Measurements from ENCODE around the gene PLEKHB1.

- TF ChIP-seq, protein P1, sequence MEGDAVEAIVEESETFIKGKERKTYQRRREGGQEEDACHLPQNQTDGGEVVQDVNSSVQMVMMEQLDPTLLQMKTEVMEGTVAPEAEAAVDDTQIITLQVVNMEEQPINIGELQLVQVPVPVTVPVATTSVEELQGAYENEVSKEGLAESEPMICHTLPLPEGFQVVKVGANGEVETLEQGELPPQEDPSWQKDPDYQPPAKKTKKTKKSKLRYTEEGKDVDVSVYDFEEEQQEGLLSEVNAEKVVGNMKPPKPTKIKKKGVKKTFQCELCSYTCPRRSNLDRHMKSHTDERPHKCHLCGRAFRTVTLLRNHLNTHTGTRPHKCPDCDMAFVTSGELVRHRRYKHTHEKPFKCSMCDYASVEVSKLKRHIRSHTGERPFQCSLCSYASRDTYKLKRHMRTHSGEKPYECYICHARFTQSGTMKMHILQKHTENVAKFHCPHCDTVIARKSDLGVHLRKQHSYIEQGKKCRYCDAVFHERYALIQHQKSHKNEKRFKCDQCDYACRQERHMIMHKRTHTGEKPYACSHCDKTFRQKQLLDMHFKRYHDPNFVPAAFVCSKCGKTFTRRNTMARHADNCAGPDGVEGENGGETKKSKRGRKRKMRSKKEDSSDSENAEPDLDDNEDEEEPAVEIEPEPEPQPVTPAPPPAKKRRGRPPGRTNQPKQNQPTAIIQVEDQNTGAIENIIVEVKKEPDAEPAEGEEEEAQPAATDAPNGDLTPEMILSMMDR (conservative IDR thresholded peaks at IDR 0.05): no peak
- TF ChIP-seq ZFX (IDR thresholded peaks at IDR 0.05): no peak
These were observed 14.2 kb downstream of the PLEKHB1 start for GRCh38 chr11:73660497-73661034.
